MM.1S (cell line): ENCODE data around the gene TPRG1.

ENCODE experiments used
- DNase-seq: peaks from one replicate; pipeline ENCODE4 v3.0.0-alpha.2; 2015
- H2AFZ ChIP-seq: fragments of 300-600 bp; sonication (generic); 2 replicates; pipeline ENCODE4 v1.6.0; 2016; ENCODE audit warnings: antibody characterized with exemption, low read length
- H3F3A ChIP-seq: fragments of 300-600 bp; sonication (generic); 2 replicates; pipeline ENCODE4 v1.6.1; 2016; ENCODE audit warnings: mild to moderate bottlenecking, antibody characterized with exemption, low read length, moderate library complexity, mixed read lengths; ENCODE audit not compliant: insufficient read depth
- H3K27ac ChIP-seq: fragments of 300-600 bp; sonication (generic); 2 replicates; pipeline ENCODE4 v1.5.1; 2016; ENCODE audit warnings: mild to moderate bottlenecking, low read length
- H3K27me3 ChIP-seq: fragments of 300-600 bp; sonication (generic); replicated peaks from 2 replicates; pipeline ENCODE4 v1.6.0; 2016; ENCODE audit warnings: low read length; ENCODE audit not compliant: insufficient read depth
- H3K36me3 ChIP-seq: fragments of 300-600 bp; sonication (generic); replicated peaks from 2 replicates; pipeline ENCODE4 v1.6.1; 2016; ENCODE audit warnings: mild to moderate bottlenecking, low read length, mixed read lengths; ENCODE audit not compliant: insufficient read depth
- H3K4me1 ChIP-seq: fragments of 300-600 bp; sonication (generic); 2 replicates; pipeline ENCODE4 v1.6.1; 2016; ENCODE audit warnings: low read length, mixed read lengths
- H3K4me2 ChIP-seq: fragments of 300-600 bp; sonication (generic); 2 replicates; pipeline ENCODE4 v1.6.0; 2016; ENCODE audit warnings: low read depth, low read length
- H3K4me3 ChIP-seq: fragments of 300-600 bp; sonication (generic); 2 replicates; pipeline ENCODE4 v1.5.1; 2016; ENCODE audit warnings: low read length, mixed read lengths
- H3K79me2 ChIP-seq: fragments of 300-600 bp; sonication (generic); 2 replicates; pipeline ENCODE4 v1.6.1; 2016; ENCODE audit warnings: mixed run types, low read length, mixed read lengths
- H3K9ac ChIP-seq: fragments of 300-600 bp; sonication (generic); 2 replicates; pipeline ENCODE4 v1.6.1; 2016; ENCODE audit warnings: low read length, mixed read lengths
- H3K9me2 ChIP-seq: fragments of 300-600 bp; sonication (generic); replicated peaks from 2 replicates; pipeline ENCODE4 v1.6.1; 2016; ENCODE audit warnings: mild to moderate bottlenecking, low read length, mixed read lengths; ENCODE audit not compliant: insufficient read depth
- H3K9me3 ChIP-seq: fragments of 300-600 bp; sonication (generic); replicated peaks from 2 replicates; pipeline ENCODE4 v1.6.1; 2016; ENCODE audit warnings: mild to moderate bottlenecking, low read length, mixed read lengths; ENCODE audit not compliant: insufficient read depth
- H4K20me1 ChIP-seq: fragments of 300-600 bp; sonication (generic); 2 replicates; pipeline ENCODE4 v1.6.1; 2016; ENCODE audit warnings: mild to moderate bottlenecking, low read length, moderate library complexity, mixed read lengths; ENCODE audit not compliant: insufficient read depth
- CTCF ChIP-seq: fragments of 300-600 bp; sonication (generic); IDR thresholded peaks from 2 replicates; pipeline ENCODE4 v1.5.1; 2016; ENCODE audit warnings: antibody characterized with exemption, low read length, mixed read lengths
- EZH2 ChIP-seq: fragments of 300-600 bp; sonication (generic); optimal IDR thresholded peaks from 2 replicates; pipeline ENCODE3; 2017; ENCODE audit warnings: low read depth, mild to moderate bottlenecking, antibody characterized with exemption, low read length, mixed read lengths
- EZH2phosphoT487 ChIP-seq: fragments of 300-600 bp; sonication (generic); IDR thresholded peaks from 2 replicates; pipeline ENCODE4 v1.6.1; 2018; ENCODE audit warnings: antibody characterized with exemption, low read length

The TPRG1 gene

GRCh38 chr3:189168711-189169110 is 3.1 kb upstream of the TPRG1 start:
- Histone ChIP-seq H3K4me2 (no peak overlapping the region), H3K27me3 (no peaks in the 10 kb centered on the region), H3K9me3 (no peaks in the 10 kb centered on the region), H3K4me3 (no peak overlapping the region), H3K27ac (no peak overlapping the region), H3F3A (no peaks in the 10 kb centered on the region), H3K9me2 (no peaks in the 10 kb centered on the region), H3K9ac (no peak overlapping the region), H3K79me2 (no peaks in the 10 kb centered on the region), H3K36me3 (no peaks in the 10 kb centered on the region), H4K20me1 (no peaks in the 10 kb centered on the region), H3K4me1 (no peaks in the 10 kb centered on the region), H2AFZ (no peak overlapping the region)
- no peak for DNase-seq
- TF ChIP-seq EZH2: no peak
- no peak for TF ChIP-seq EZH2phosphoT487
- no peak for TF ChIP-seq CTCF

- no peaks in the 10 kb centered on the region for H3F3A ChIP-seq
- TF ChIP-seq EZH2: no peak
- no peak for TF ChIP-seq EZH2phosphoT487
- TF ChIP-seq CTCF: no peak
- no peaks in the 10 kb centered on the region for H3K9me3 ChIP-seq
- H3K79me2 ChIP-seq: no peaks in the 10 kb centered on the region
- H3K4me1 ChIP-seq: no peaks in the 10 kb centered on the region
- H3K36me3 ChIP-seq: no peaks in the 10 kb centered on the region
- H3K9me2 ChIP-seq: no peaks in the 10 kb centered on the region
- DNase-seq: no peak
- no peak overlapping the region for H3K27ac ChIP-seq
- H3K9ac ChIP-seq: no peak overlapping the region
- no peaks in the 10 kb centered on the region for H3K27me3 ChIP-seq
- no peak overlapping the region for H3K4me2 ChIP-seq
- no peak overlapping the region for H3K4me3 ChIP-seq
- H4K20me1 ChIP-seq: no peaks in the 10 kb centered on the region
- H2AFZ ChIP-seq: no peak overlapping the region
Measured at GRCh38 chr3:189169728-189170127, 2.0 kb upstream of the TPRG1 start.

- Histone ChIP-seq H2AFZ (no peak overlapping the region), H3K27me3 (no peaks in the 10 kb centered on the region), H3K4me3 (no peak overlapping the region), H4K20me1 (no peaks in the 10 kb centered on the region), H3K9me2 (no peaks in the 10 kb centered on the region), H3K36me3 (no peaks in the 10 kb centered on the region), H3K79me2 (no peaks in the 10 kb centered on the region), H3K4me2 (no peak overlapping the region), H3K27ac (no peak overlapping the region), H3K9ac (no peak overlapping the region), H3F3A (no peaks in the 10 kb centered on the region), H3K4me1 (no peaks in the 10 kb centered on the region), H3K9me3 (no peaks in the 10 kb centered on the region)
- DNase-seq: no peak
- TF ChIP-seq CTCF (no peak), EZH2phosphoT487 (no peak), EZH2 (no peak)
Measured at GRCh38 chr3:189170559-189170958, 1.2 kb upstream of the TPRG1 start.
